Fibroblast of lung (primary cell): ENCODE results near the gene GRK3.

Source experiments
- CTCF ChIP-seq, 2 donors: IDR thresholded peaks in 1 of 2; conservative IDR thresholded peaks in 1 of 2; 1 replicate in 1 of 2; 2 replicates in 1 of 2; pipeline ENCODE4 v1.5.1; 2011 to 2012; ENCODE audit warnings: low read length in 2 of 2, control low read depth in 1 of 2, inconsistent platforms in 1 of 2, low read depth in 1 of 2, mild to moderate bottlenecking in 1 of 2
- EZH2 ChIP-seq: IDR thresholded peaks from 2 replicates; pipeline ENCODE4 v1.5.1; 2012; ENCODE audit warnings: low read length, control low read depth, mild to moderate bottlenecking; ENCODE audit errors: missing control alignments

DNA sequence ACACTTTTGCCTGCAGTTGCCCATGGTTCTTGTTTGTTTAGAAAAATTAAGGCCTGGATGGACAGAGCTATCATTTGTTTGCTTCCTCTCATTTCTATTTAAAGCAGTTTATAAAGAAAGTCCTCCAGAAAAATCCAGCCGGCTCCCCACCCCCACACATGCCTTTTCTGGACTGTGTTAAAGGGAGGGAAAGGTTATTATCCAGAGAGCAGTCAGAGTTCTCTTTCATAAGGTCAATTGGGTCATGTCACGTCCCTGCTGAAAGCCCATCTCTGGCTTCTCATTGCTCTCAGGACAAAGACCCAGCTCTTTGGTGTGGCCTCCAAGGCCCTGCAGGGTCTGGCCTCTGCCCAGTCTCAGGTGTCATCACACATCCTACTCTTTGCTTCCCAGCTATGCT, 9.8 kb upstream of the GRK3 start:
- TF ChIP-seq CTCF (conservative IDR thresholded peaks at IDR 0.05 in 1 of 2, IDR thresholded peaks at IDR 0.05 in 1 of 2; ENCODE audit: low read depth in 1 of 2, low read length in 2 of 2) (no peak), EZH2 (no peak)
